PC-9 (cell line): ENCODE results near the gene SNX8. TPM values are rescaled to one million over a fixed set of nuclear protein-coding genes. Genes with fewer than 3 reads are reported as not detected.

ENCODE experiments used
- BruUV-seq: library from RNA; stranded (reverse); fragments of 400-500 nt; replicated peaks from 2 replicates; lab custom pipeline; 2021; lab: Mats Ljungman, UMichigan
- CTCF ChIA-PET: fragments of 300-600 bp; sonication (Branson Sonifier 250); formaldehyde crosslinking; loops from one replicate; lab custom pipeline; 2022; ENCODE audit warnings: antibody characterized with exemption; lab: Charles Lee
- POLR2A ChIA-PET: fragments of 300-600 bp; sonication (Branson Sonifier 250); formaldehyde crosslinking; loops from one replicate; lab custom pipeline; 2022; ENCODE audit warnings: antibody characterized with exemption; ENCODE audit not compliant: unreplicated experiment; lab: Charles Lee
- DNase-seq, 2 experiments: peaks; one replicate each; pipeline versions ENCODE4 v3.0.0 to v3.0.0-alpha.2; 2015 to 2022; ENCODE audit warnings: mixed read lengths in 1 of 2
- H2AFZ ChIP-seq: fragments of 200-600 bp; sonication (generic); 2 replicates; pipeline ENCODE4 v1.8.1; 2017; ENCODE audit warnings: antibody characterized with exemption
- H3F3A ChIP-seq: fragments of 200-600 bp; sonication (generic); 2 replicates; pipeline ENCODE4 v1.8.1; 2017; ENCODE audit warnings: antibody characterized with exemption, mild to moderate bottlenecking, low read depth; ENCODE audit not compliant: insufficient read depth
- H3K27ac ChIP-seq: fragments of 200-600 bp; sonication (generic); 2 replicates; pipeline ENCODE4 v1.6.1; 2016; ENCODE audit warnings: mixed run types
- H3K27me3 ChIP-seq: fragments of 200-600 bp; sonication (generic); 2 replicates; pipeline ENCODE4 v1.6.1; 2016; ENCODE audit warnings: low read depth, mixed run types; ENCODE audit not compliant: insufficient read depth
- H3K36me3 ChIP-seq: fragments of 200-600 bp; sonication (generic); 2 replicates; pipeline ENCODE4 v1.6.1; 2016; ENCODE audit warnings: low read depth, mixed run types
- H3K4me1 ChIP-seq: fragments of 200-600 bp; sonication (generic); replicated peaks from 2 replicates; pipeline ENCODE4 v1.6.1; 2016; ENCODE audit warnings: mixed run types; ENCODE audit not compliant: insufficient read depth
- H3K4me2 ChIP-seq: fragments of 200-600 bp; sonication (generic); 2 replicates; pipeline ENCODE4 v1.6.1; 2017; ENCODE audit warnings: mixed run types
- H3K4me3 ChIP-seq: fragments of 200-600 bp; sonication (generic); 2 replicates; pipeline ENCODE4 v1.6.1; 2016; ENCODE audit warnings: mixed run types
- H3K79me2 ChIP-seq: fragments of 200-600 bp; sonication (generic); 2 replicates; pipeline ENCODE4 v1.6.1; 2017; ENCODE audit warnings: low read depth, mixed run types
- H3K9me2 ChIP-seq: fragments of 200-600 bp; sonication (generic); 2 replicates; pipeline ENCODE4 v1.8.1; 2017; ENCODE audit warnings: mild to moderate bottlenecking; ENCODE audit not compliant: insufficient read depth
- H3K9me3 ChIP-seq: fragments of 200-600 bp; sonication (generic); 2 replicates; pipeline ENCODE4 v1.8.1; 2016; ENCODE audit warnings: low read depth; ENCODE audit not compliant: insufficient read depth
- H4K20me1 ChIP-seq: fragments of 200-600 bp; sonication (generic); 2 replicates; pipeline ENCODE4 v1.8.1; 2017; ENCODE audit not compliant: insufficient read depth
- CTCF ChIP-seq: fragments of 200-600 bp; sonication (generic); conservative IDR thresholded peaks from 2 replicates; pipeline ENCODE4 v1.6.1; 2017; ENCODE audit warnings: mixed run types, antibody characterized with exemption, mild to moderate bottlenecking, moderate library complexity
- EZH2 ChIP-seq: fragments of 200-600 bp; sonication (generic); IDR thresholded peaks from 2 replicates; pipeline ENCODE4 v1.8.0; 2017; ENCODE audit warnings: antibody characterized with exemption, low read depth
- intact Hi-C: fragments of 100-400 bp; cut with micrococcal nuclease; formaldehyde crosslinking; loops from one replicate; pipeline ENCODE4 v1.10.0; 2022; ENCODE audit not compliant: unreplicated experiment
- total RNA-seq: library from RNA; stranded (reverse); gene quantifications from 2 replicates; pipeline ENCODE4 v1.2.3, GENCODE V29; 2021

SNX8 gene
- total RNA-seq, 1 experiment from 2014 or later: 102 TPM

- H3F3A ChIP-seq: peaks cover 4% of the 10 kb centered on the region
- no peak overlapping the region for H3K4me3 ChIP-seq
- DNase-seq: no peak
- H3K9me2 ChIP-seq: no peaks in the 10 kb centered on the region
- peaks cover 9% of the 10 kb centered on the region; the same call in 1 of the 2 replicates for H4K20me1 ChIP-seq
- no peak overlapping the region for H3K4me2 ChIP-seq
- H3K4me1 ChIP-seq: 0 out of 2 replicates have a peak, but pooled peaks cover 4% of the 10 kb centered on the region
- BruUV-seq: no TSS peak
- no peak overlapping the region for H3K27ac ChIP-seq
- intact Hi-C loops: no loop called here
- CTCF ChIA-PET: no interaction called here
- TF ChIP-seq EZH2: no peak
- no peak for TF ChIP-seq CTCF
- no peaks in the 10 kb centered on the region for H3K79me2 ChIP-seq
- no peaks in the 10 kb centered on the region for H3K9me3 ChIP-seq
- H2AFZ ChIP-seq: no peak overlapping the region
- H3K27me3 ChIP-seq: no peaks in the 10 kb centered on the region
- POLR2A ChIA-PET: no interaction called here
- H3K36me3 ChIP-seq: no peaks in the 10 kb centered on the region
Measured at GRCh38 chr7:2301511-2301863, 12.8 kb downstream of the SNX8 start.

DNA sequence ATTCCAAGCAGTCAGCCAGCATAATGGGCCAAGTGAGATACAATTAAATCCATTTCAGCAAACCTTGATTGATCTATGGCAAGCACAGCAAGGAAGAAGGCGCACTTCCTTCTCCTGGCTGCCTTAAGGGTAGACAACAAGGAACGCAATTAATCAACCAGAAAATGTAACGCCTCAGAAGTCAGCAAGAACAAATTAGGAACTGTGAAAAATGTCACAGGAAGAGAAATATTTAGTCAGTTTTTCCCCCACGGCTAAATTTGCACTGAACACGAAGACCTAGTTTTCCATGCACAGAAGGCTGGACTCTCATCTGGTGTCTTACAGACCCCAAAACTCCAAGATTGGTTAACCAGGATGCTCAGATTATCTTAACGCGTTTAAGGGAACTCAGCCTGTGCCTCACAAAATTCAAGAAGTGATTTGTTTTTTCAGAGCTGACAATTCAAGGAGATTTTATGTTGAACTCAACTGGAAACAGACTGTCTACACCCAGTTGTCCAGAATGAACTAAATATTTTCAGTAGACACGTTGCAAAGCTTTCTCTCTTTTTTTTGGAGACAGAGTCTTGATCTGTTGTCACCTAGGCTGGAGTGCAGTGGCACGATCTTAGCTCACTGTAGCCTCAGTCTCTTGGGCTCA lies 14.2 kb downstream of the SNX8 start:
- no peak overlapping the region for H3K4me3 ChIP-seq
- peaks cover 9% of the 10 kb centered on the region; the same call in 1 of the 2 replicates for H4K20me1 ChIP-seq
- ChIA-PET POLR2A (no interaction called here), CTCF (no interaction called here)
- no peak overlapping the region for H2AFZ ChIP-seq
- no TSS peak for BruUV-seq
- H3F3A ChIP-seq: peaks cover 4% of the 10 kb centered on the region
- no peaks in the 10 kb centered on the region for H3K27me3 ChIP-seq
- H3K9me2 ChIP-seq: no peaks in the 10 kb centered on the region
- H3K27ac ChIP-seq: no peak overlapping the region
- intact Hi-C loops: no loop called here
- H3K79me2 ChIP-seq: no peaks in the 10 kb centered on the region
- no peaks in the 10 kb centered on the region for H3K36me3 ChIP-seq
- no peak for DNase-seq
- TF ChIP-seq CTCF (no peak), EZH2 (no peak)
- H3K4me1 ChIP-seq: 0 out of 2 replicates have a peak, but pooled peaks cover 4% of the 10 kb centered on the region
- no peaks in the 10 kb centered on the region for H3K9me3 ChIP-seq
- no peak overlapping the region for H3K4me2 ChIP-seq

GRCh38 chr7:2299131-2299829 lies 15.0 kb downstream of the SNX8 start:
- no peaks in the 10 kb centered on the region for H3K9me3 ChIP-seq
- intact Hi-C loops: no loop called here
- no peak overlapping the region for H3K4me2 ChIP-seq
- no peaks in the 10 kb centered on the region for H3K9me2 ChIP-seq
- H2AFZ ChIP-seq: no peak overlapping the region
- no peaks in the 10 kb centered on the region for H3K27me3 ChIP-seq
- 0 out of 2 replicates have a peak, but pooled peaks cover 4% of the 10 kb centered on the region for H3K4me1 ChIP-seq
- H3K36me3 ChIP-seq: no peaks in the 10 kb centered on the region
- peaks cover 9% of the 10 kb centered on the region; the same call in 1 of the 2 replicates for H4K20me1 ChIP-seq
- BruUV-seq: no TSS peak
- CTCF ChIA-PET: interaction anchor here (0.7 kb wide), 1 partner anchor 286 kb away, joined by 3 read pairs; no protein-coding TSS in a partner anchor
- H3F3A ChIP-seq: peaks cover 4% of the 10 kb centered on the region; the same call in 1 of the 2 replicates
- H3K27ac ChIP-seq: no peak overlapping the region
- POLR2A ChIA-PET: no interaction called here
- no peak overlapping the region for H3K4me3 ChIP-seq
- TF ChIP-seq EZH2 (no peak), CTCF (no peak)
- no peak for DNase-seq
- no peaks in the 10 kb centered on the region for H3K79me2 ChIP-seq
